SHP77 treated with DMSO at 0.1 percent for 48 hours (cell line): ENCODE results near the gene RER1.

Source experiments
- DNase-seq: peaks from one replicate; lab custom pipeline; 2025; lab: John Stamatoyannopoulos, UW

RER1 gene

GRCh38 chr1:2375923-2376260 is 15.7 kb upstream of the RER1 start:
- DNase-seq, result no peak

GRCh38 chr1:2376261-2376741 is 15.3 kb upstream of the RER1 start:
- DNase-seq, result no peak

GRCh38 chr1:2376931-2377672 is 14.5 kb upstream of the RER1 start:
- DNase-seq, result no peak

GRCh38 chr1:2377751-2378440 is 13.7 kb upstream of the RER1 start:
- no peak for DNase-seq

- DNase-seq, result peak; percentile 16
Measured at GRCh38 chr1:2378441-2378851, 13.2 kb upstream of the RER1 start.

GRCh38 chr1:2378956-2379732 is 12.5 kb upstream of the RER1 start:
- DNase-seq, result no peak

- DNase-seq, result no peak
Measured at GRCh38 chr1:2379733-2380404, 11.8 kb upstream of the RER1 start.

- DNase-seq, result no peak
Measured at GRCh38 chr1:2380816-2381591, 10.6 kb upstream of the RER1 start.

GRCh38 chr1:2381741-2382620 is 9.7 kb upstream of the RER1 start:
- DNase-seq, result no peak

- no peak for DNase-seq
Measured at GRCh38 chr1:2382621-2383361, 8.8 kb upstream of the RER1 start.

- no peak for DNase-seq
Measured at GRCh38 chr1:2383576-2383975, 8.1 kb upstream of the RER1 start.

GRCh38 chr1:2384130-2384860 is 7.3 kb upstream of the RER1 start:
- no peak for DNase-seq

GRCh38 chr1:2384941-2385481 is 6.6 kb upstream of the RER1 start:
- no peak for DNase-seq

- no peak for DNase-seq
Measured at GRCh38 chr1:2385606-2386280, 5.9 kb upstream of the RER1 start.

- no peak for DNase-seq
Measured at GRCh38 chr1:2386636-2387611, 4.7 kb upstream of the RER1 start.

GRCh38 chr1:2388004-2388913 is 3.4 kb upstream of the RER1 start:
- no peak for DNase-seq
